Ishikawa (cell line): Measurements from ENCODE around the gene BCKDHA.

Experiments
- CEBPB ChIP-seq: IDR thresholded peaks from 2 replicates; pipeline ENCODE4 v1.6.1; 2012
- CREB1 ChIP-seq: IDR thresholded peaks from 2 replicates; pipeline ENCODE4 v1.6.1; 2012; ENCODE audit warnings: low read depth
- EGR1 ChIP-seq: IDR thresholded peaks from 2 replicates; pipeline ENCODE4 v1.6.1; 2012
- EP300 ChIP-seq: IDR thresholded peaks from 2 replicates; pipeline ENCODE4 v1.6.1; 2012; ENCODE audit warnings: borderline replicate concordance
- FOXM1 ChIP-seq: IDR thresholded peaks from 2 replicates; pipeline ENCODE4 v1.6.1; 2012; ENCODE audit warnings: low read depth, borderline replicate concordance
- MAX ChIP-seq: IDR thresholded peaks from 2 replicates; pipeline ENCODE4 v1.6.1; 2012
- NFIC ChIP-seq: IDR thresholded peaks from 2 replicates; pipeline ENCODE4 v1.6.1; 2012
- RAD21 ChIP-seq: IDR thresholded peaks from 2 replicates; pipeline ENCODE4 v1.6.1; 2012; ENCODE audit warnings: low read depth
- REST ChIP-seq: IDR thresholded peaks from 2 replicates; pipeline ENCODE4 v1.6.1; 2012; ENCODE audit warnings: low read depth, mild to moderate bottlenecking
- TAF1 ChIP-seq: IDR thresholded peaks from 2 replicates; pipeline ENCODE4 v1.6.1; 2012; ENCODE audit warnings: low read depth, mild to moderate bottlenecking
- TCF12 ChIP-seq: IDR thresholded peaks from 2 replicates; pipeline ENCODE4 v1.6.1; 2012; ENCODE audit warnings: low read depth
- TEAD4 ChIP-seq: IDR thresholded peaks from 2 replicates; pipeline ENCODE4 v1.6.1; 2012
- USF1 ChIP-seq: IDR thresholded peaks from 2 replicates; pipeline ENCODE4 v1.6.1; 2012
- YY1 ChIP-seq: IDR thresholded peaks from 2 replicates; pipeline ENCODE4 v1.6.1; 2012; ENCODE audit warnings: low read depth
- ZBTB7A ChIP-seq: IDR thresholded peaks from 2 replicates; pipeline ENCODE4 v1.6.1; 2012; ENCODE audit warnings: low read depth

The BCKDHA gene

DNA sequence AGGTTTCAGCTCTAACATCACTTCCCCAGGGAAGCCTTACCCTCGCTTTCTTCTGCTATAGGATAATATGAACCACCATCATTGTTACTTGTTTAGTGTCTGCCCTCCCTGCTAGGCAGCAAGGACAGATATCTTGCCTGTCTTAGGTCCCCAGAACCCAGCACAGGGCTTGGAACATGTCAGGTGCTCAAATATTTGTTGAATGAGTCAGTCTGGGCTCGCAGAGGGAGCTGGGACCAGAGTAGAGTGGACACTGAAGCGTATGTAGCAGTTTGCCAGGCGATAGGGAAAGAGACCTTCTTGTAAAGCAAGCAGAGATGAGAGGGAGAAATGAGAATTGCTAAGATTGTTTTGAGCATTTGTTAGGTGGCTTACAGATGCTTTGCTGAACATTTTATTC lies 11.7 kb downstream of the BCKDHA start:
- no peak for TF ChIP-seq MAX
- TF ChIP-seq FOXM1, result no peak
- no peak for TF ChIP-seq YY1
- TF ChIP-seq ZBTB7A, result no peak
- no peak for TF ChIP-seq NFIC
- peak; percentile 59; the same call in 1 of the 2 replicates for TF ChIP-seq USF1
- no peak for TF ChIP-seq TCF12
- TF ChIP-seq REST, result no peak
- no peak for TF ChIP-seq CREB1
- peak; percentile 50; the same call in 1 of the 2 replicates for TF ChIP-seq TEAD4
- no peak for TF ChIP-seq EP300
- TF ChIP-seq EGR1, result no peak
- TF ChIP-seq TAF1, result no peak

DNA sequence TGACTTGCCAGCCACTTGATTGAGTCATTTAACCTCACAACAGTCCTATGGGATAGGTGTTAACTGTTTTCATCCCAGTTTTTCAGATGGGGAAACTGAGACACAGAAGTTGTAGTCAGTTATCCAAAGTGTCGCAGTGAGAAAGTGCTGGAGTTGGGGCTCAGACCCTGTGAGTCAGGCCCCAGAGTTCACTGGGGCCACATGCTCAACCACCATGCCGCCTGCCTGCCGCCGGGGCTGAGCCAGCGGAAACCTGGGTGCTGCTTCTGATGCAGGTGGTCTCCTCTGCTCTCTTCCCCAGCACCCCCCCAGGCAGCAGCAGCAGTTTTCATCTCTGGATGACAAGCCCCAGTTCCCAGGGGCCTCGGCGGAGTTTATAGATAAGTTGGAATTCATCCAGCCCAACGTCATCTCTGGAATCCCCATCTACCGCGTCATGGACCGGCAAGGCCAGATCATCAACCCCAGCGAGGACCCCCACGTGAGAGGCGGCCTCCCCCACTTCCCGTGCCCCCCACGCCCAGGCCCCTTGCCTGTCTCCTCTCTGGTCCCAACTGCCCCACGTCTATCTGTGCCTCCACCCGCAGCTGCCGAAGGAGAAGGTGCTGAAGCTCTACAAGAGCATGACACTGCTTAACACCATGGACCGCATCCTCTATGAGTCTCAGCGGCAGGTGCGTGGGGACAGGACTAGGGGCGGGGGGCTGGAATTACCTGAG lies 12.9 kb downstream of the BCKDHA start:
- TF ChIP-seq TAF1 (no peak), ZBTB7A (no peak), REST (no peak), FOXM1 (no peak), MAX (no peak)

- TF ChIP-seq USF1 (no peak), EGR1 (peak; percentile 77)
Observed at GRCh38 chr19:41411100-41411967, 13.7 kb downstream of the BCKDHA start.

DNA sequence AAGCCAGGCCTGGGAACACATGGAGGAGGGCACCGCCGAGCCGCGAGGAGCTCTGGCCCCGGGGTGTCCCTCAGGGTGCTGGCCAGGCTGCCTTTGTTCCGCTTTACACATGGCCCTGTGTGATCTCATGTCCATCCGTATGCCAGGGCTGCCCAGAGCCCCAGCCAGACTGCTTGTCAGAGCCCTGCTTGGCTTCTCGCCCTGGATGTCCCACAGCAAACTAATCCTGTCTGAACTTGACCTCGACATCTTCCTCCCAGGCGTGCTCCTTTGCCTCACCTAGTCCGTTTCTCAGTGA lies 14.3 kb downstream of the BCKDHA start:
- TF ChIP-seq USF1, result no peak
- TF ChIP-seq CREB1, result no peak
- TF ChIP-seq TAF1, result no peak
- no peak for TF ChIP-seq CEBPB
- TF ChIP-seq NFIC, result no peak
- no peak for TF ChIP-seq YY1
- no peak for TF ChIP-seq TEAD4
- TF ChIP-seq RAD21, result no peak
- TF ChIP-seq EGR1, result no peak
- no peak for TF ChIP-seq ZBTB7A
- TF ChIP-seq FOXM1, result no peak
- no peak for TF ChIP-seq TCF12

DNA sequence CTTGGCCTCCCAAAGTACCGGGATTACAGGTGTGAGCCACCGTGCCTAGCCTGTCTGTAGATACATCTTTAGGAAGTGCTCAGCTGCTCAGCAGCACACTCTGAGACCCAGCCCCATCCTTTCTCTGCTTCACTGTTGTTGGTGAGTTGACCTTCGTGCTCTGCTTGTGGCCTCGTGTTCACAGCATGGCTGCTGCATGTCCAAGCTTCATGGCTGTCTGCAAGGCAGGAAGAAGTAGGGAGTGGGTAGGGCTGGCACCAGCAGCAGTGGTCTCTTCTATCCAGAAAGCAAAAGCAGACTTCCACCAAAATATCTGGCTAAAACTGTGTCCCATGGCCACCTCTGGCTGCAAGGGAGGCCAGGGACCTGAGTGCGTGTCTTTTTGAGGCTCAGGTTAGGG lies 15.3 kb downstream of the BCKDHA start:
- no peak for TF ChIP-seq FOXM1
- TF ChIP-seq EP300, result no peak
- no peak for TF ChIP-seq YY1
- TF ChIP-seq RAD21, result no peak
- no peak for TF ChIP-seq TEAD4
- TF ChIP-seq EGR1, result no peak
- TF ChIP-seq CREB1, result no peak
- no peak for TF ChIP-seq REST
- no peak for TF ChIP-seq USF1
- TF ChIP-seq NFIC, result no peak
- TF ChIP-seq MAX, result no peak
- no peak for TF ChIP-seq TAF1
- no peak for TF ChIP-seq ZBTB7A
- TF ChIP-seq TCF12, result no peak
- TF ChIP-seq CEBPB, result no peak
